ENCODE data around the gene ZPBP2.

DNA sequence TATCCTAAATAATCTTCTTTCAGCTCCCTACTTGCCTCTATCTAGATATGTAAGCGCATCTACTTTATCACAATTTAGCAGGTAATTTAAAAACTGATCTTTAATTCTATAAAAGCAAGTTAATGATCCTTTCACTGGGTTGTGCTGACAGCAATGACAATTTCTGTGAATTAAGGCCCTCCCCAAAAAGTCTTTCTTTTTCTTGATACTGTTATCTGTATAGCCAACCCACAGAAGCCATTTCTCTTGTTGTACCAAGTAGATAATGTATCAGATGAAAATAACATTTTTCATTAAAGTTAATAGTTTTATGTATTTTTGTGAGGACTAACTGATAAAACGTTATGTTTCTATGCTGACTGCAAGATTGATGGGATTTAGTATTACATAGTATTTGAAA, 3.8 kb downstream of the ZPBP2 start:
- TF ChIP-seq, protein P1, sequence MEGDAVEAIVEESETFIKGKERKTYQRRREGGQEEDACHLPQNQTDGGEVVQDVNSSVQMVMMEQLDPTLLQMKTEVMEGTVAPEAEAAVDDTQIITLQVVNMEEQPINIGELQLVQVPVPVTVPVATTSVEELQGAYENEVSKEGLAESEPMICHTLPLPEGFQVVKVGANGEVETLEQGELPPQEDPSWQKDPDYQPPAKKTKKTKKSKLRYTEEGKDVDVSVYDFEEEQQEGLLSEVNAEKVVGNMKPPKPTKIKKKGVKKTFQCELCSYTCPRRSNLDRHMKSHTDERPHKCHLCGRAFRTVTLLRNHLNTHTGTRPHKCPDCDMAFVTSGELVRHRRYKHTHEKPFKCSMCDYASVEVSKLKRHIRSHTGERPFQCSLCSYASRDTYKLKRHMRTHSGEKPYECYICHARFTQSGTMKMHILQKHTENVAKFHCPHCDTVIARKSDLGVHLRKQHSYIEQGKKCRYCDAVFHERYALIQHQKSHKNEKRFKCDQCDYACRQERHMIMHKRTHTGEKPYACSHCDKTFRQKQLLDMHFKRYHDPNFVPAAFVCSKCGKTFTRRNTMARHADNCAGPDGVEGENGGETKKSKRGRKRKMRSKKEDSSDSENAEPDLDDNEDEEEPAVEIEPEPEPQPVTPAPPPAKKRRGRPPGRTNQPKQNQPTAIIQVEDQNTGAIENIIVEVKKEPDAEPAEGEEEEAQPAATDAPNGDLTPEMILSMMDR (IDR thresholded peaks at IDR 0.05; ENCODE audit: low read depth, low read length): no peak
- no peak for TF ChIP-seq POLR2A (IDR thresholded peaks at IDR 0.05; ENCODE audit: extremely low read depth, insufficient read length)
- TF ChIP-seq, protein P2, sequence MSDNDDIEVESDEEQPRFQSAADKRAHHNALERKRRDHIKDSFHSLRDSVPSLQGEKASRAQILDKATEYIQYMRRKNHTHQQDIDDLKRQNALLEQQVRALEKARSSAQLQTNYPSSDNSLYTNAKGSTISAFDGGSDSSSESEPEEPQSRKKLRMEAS (IDR thresholded peaks at IDR 0.05; ENCODE audit: low read depth, low read length): no peak
